Glomerular endothelial cell (primary cell): ENCODE results near the gene CASS4. TPM values are rescaled to one million over a fixed set of nuclear protein-coding genes. Genes with fewer than 3 reads are reported as not detected.

Experiments used
- DNase-seq: peaks from one replicate; pipeline ENCODE4 v3.0.0-alpha.2; 2011; ENCODE audit warnings: low read depth, low spot score; ENCODE audit errors: extremely low read depth
- total RNA-seq: library from RNA; depleted of rRNA; stranded (reverse); fragments of >200 nt; gene quantifications from 2 replicates; pipeline ENCODE4 v1.2.3, GENCODE V29; 2015

CASS4 gene
- total RNA-seq, 1 donor from 2014 or later, result not detected

DNA sequence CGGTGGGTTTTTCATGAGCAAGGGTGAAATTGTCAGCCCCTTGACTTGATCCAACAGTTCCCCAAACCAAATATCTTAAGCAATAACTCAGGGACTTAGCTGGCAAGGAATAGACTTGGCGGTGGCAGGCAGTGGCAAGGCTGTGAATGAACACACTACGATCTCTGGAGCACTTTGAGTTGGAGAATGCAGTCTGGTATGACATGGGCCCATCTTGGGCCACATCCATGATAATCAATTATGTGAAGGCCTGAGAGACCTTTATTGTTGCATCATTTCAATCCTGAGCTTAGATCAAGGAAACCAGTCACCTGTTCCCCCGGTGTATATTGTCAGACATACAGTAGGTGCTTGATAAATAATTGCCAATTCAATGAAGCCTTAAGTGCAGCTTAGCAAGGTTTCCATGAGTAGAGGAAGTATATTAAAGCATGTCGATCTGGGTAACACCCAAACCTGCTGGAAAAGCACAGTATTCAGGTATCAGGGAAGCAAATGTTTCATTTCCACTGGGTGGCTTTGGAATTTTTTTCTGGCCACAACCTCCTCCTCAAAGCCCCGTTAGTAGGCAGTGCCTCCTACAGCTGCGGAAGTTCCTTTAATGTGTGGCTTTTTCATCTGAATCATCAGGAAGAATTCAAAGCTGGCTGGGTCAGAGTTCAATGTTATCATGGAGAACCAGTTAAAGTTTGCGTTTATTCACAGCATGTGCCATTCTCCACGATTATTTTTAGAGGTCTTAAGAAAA is 10.2 kb downstream of the CASS4 start:
- DNase-seq, result no peak

- DNase-seq, result no peak
Observed at GRCh38 chr20:56422824-56423189, 10.7 kb downstream of the CASS4 start.

DNA sequence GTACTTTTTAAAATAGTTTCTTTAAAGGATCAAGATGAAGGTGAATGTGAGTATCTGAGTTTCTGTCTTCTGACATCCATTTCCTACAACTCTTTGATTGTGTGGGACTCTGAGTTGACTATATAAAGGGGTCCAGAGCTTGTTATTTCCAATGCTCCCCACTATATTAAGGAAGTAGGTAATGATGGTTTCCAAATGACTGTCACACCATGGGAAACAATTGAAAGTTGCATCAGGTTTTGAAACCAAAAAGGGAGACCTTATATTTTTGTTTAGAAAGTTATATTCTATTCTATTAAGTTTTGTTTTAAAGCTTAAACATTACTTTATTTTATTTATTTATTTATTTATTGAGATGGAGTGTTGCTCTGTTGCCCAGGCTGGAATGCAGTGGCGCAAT is 11.2 kb downstream of the CASS4 start:
- DNase-seq, result no peak

DNA sequence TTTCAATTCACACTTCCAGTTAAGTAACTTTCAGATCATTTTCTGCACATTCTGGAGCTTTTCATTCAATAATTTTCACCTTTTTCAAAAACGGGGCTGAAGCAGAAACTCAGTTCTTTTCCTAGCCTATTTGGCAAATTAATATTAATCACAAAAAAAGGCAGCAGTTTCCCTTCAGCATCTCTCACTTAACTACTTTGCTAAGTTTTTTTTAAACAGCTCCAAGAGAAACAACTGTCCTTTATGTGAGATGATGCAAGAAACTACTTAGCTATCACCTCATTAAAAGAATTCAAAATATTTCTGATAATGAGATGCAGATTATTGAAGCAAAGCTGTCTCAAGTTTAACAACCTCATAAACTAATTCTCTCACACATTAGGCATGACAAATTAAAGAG is 11.8 kb downstream of the CASS4 start:
- DNase-seq, result no peak

GRCh38 chr20:56424931-56425330 is 12.9 kb downstream of the CASS4 start:
- no peak for DNase-seq

DNA sequence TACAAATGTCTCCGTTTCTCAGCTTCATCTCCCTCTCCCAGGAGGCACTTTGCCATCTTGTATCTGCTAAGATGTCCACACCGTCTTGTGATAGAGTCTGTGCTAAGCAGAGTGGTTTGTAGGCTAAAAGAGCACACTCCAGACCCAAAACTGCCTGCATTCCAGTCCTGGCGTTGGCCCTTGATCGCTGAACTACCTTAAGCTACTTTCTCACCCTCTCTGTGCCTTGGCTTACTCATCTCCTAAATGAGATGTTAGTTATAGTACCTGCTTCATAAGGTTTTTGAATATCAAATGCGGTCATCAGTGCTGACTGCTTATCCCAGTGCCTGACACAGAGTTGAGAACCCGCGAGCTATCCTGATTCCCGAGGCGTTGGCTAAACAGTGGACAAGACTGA is 14.0 kb downstream of the CASS4 start:
- DNase-seq, result no peak

DNA sequence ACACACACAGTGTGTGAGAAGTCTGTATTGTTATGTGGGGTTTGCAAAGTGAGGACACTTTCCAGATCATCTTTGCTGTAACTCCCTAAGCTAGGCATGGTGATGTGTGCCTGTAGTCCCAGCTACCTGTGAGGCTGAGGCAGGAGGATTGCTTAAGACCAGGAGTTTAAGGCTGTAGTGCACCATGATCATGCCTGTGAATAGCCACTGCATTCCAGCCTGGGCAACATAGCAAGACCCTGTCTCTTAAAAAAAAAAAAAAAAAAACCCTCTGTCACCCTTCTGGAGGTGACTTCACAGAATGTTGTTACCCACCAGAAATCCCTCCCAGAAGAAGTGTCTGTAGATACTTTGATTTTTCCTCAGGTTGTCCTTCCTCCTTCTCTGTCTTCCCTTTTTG is 14.9 kb downstream of the CASS4 start:
- no peak for DNase-seq

GRCh38 chr20:56427797-56428196 is 15.7 kb downstream of the CASS4 start:
- DNase-seq, result no peak

DNA sequence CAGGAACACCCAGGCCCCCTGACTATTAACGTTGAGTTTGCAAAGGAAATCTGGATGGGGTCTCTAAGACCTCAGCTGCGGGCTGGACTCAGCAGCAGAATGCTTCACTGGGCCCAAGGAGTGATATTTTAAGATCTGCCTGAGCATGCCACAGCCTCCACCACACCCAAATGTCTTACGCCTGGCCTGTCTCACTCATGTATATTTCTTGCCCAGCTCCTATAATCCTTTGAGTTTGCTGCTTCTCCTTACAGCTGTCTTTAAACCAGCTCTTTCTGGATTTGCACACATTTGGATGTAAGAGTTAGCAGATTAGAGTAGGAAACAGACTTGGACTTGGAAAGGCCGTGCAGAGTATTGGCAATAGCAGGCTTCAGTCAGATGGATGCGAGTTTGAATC is 16.4 kb downstream of the CASS4 start:
- DNase-seq, result no peak

GRCh38 chr20:56428881-56429280 is 16.8 kb downstream of the CASS4 start:
- DNase-seq, result no peak

DNA sequence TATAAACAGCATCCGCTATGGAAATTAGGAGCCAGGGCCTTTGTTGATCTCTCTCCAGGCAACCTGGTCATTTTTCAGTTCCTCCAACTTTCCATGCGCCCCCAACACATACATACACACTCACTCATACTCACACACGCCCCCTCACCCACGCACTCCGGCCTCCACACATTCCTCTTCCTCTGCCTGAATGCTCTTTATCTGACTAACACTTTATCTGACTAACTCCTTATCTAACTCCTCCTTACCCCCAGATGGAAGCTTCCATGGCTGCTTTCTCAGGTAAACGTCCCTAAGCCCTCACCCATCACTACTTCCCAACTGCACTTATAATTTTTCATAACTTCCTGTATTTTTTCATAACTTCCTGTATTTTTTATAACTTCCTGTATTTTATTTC is 17.4 kb downstream of the CASS4 start:
- no peak for DNase-seq

- no peak for DNase-seq
Observed at GRCh38 chr20:56429941-56430340, 17.9 kb downstream of the CASS4 start.

GRCh38 chr20:56430461-56430860 is 18.4 kb downstream of the CASS4 start:
- DNase-seq, result no peak

- DNase-seq, result no peak
Observed at GRCh38 chr20:56430957-56431356, 18.9 kb downstream of the CASS4 start.

DNA sequence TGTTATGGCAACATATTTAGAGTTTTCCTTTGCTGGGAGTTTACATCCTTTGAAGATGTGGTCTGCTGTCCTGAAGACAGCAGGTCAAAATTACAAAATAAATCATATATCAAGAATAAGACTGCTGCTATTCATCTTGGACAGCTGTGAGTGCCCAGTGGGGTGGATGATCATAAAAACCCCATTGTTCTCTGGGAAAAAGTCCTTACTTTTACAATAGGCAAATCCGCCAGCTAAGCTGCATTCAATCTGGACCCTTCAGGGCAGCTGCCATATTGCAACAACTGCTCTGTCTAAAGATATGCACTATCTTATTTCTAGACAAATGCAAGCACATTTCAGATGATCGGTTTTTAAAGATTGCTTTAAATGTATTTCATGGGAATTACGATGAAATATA is 19.4 kb downstream of the CASS4 start:
- no peak for DNase-seq

DNA sequence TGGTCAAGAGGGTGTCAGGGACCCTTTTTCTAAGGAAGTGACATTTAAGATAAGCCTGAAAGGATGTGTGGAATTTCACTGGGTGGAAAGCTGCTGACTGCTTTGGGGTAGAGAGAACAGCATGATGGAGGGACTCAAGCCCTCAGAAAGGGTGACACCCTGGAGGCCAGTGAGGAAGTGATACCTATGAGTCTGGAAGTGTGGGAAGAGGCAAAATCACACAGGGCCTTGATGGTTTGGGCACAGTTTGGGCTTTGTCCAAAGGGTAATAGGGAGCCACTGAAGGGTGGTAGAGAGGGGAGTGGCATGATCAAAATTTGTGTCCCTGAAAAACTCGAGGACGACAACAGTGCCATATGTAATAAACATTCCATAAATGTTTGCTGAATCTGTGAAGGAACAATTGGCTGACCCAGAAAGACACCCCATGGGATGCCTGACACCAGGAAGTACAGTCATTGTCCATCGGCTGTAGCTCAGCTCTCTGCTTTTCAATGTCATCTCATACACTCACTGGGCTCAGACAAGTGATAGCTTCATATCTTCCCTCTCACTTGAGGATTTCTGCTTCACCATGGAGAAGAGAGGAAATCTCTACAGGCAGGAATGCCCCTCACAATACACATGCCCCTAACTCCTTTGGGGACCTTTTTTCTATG is 21.3 kb downstream of the CASS4 start:
- DNase-seq, result no peak

- no peak for DNase-seq
Observed at GRCh38 chr20:56433880-56434255, 21.8 kb downstream of the CASS4 start.

GRCh38 chr20:56437196-56437960 is 25.3 kb downstream of the CASS4 start:
- DNase-seq, result no peak

- DNase-seq, result no peak
Observed at GRCh38 chr20:56438284-56438683, 26.2 kb downstream of the CASS4 start.

DNA sequence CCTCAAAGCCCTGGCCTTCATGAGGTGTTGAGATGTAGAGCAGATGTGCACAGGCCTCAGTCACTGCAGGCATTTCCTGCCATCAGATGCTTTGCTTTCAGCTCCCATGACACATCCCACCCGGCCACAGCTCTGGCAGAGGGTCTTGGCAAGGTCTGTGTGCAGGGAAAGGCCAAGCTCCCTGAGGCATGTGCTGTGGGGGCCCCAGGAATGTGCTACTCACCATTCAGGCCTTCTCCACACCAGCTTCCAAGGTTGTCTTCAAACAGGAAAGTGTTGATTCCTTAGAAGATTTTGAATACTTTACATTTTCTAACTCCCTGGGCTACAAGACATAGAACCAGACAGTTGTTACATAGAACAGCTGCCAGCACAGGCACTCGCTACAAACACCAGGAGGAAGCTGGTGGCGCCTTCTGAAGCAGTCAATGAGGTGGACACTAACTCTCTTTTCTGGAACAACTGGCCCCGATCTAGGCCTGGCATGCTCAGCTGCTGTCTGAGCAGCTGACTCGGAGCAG is 27.8 kb downstream of the CASS4 start:
- DNase-seq, result no peak

DNA sequence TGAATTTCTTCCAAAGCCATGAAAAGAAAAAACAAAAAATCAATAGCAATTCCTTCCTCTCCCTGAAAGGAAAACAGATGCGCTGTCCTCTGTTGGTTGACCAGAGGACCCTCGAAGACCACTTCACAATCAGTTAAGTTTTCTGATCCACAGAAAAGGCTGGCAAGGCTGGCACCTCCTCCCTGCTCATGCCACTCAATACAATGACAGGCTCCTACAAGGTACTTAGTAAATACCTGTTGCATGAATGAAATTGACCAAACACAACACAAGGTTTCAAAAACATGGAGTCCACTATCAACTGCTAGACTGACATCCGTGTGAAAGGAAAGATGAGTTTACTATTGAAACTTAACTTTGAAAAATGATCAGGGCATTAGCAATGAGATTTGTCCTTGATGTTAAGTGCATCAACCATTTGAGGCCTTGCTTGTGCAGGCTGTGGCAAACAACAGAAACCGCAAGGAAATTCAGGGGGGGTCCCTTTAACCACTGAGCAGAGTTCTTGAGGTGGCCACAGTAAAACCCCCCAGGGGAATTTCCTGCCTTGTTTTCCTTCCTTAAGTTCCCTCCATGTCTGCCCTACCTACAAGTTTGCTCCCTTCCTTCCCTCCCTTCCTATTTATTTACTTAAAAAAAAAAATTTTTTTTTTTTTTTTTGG is 28.4 kb downstream of the CASS4 start:
- no peak for DNase-seq
